Aorta (tissue), 5 donors: ENCODE data around the gene MEMO1. TPM values are rescaled to one million over a fixed set of nuclear protein-coding genes. Genes with fewer than 3 reads are reported as not detected.

Experiments
- ATAC-seq: fragments of 200-7000 bp; cut with Tn5 transposase; one replicate; pipeline ENCODE4 v1.9.1; 2022; ENCODE audit warnings: moderate library complexity; ENCODE audit not compliant: low FRiP score
- DNase-seq, 2 donors: peaks; one replicate each; pipeline ENCODE4 v3.0.0-alpha.2; 2020
- H3K27ac ChIP-seq, 2 donors: one replicate each; pipeline ENCODE4 v1.5.1; 2013; ENCODE audit warnings: low read length in 2 of 2, mild to moderate bottlenecking in 2 of 2, moderate library complexity in 2 of 2, control low read depth in 1 of 2, inconsistent platforms in 1 of 2, low read depth in 1 of 2
- H3K27me3 ChIP-seq, 2 donors: one replicate each; pipeline ENCODE4 v1.6.1; 2013; ENCODE audit warnings: control low read depth in 1 of 2, low read length in 1 of 2, mild to moderate bottlenecking in 1 of 2, moderate library complexity in 1 of 2; ENCODE audit not compliant: insufficient read depth in 2 of 2, control insufficient read depth in 1 of 2
- H3K36me3 ChIP-seq, 2 donors: one replicate each; pipeline ENCODE4 v1.6.1; 2013; ENCODE audit warnings: control low read depth in 1 of 2, low read length in 1 of 2, mild to moderate bottlenecking in 1 of 2; ENCODE audit not compliant: insufficient read depth in 2 of 2, control insufficient read depth in 1 of 2
- H3K4me1 ChIP-seq, 2 donors: one replicate each; pipeline ENCODE4 v1.6.1; 2013; ENCODE audit warnings: low read length in 2 of 2, control low read depth in 1 of 2, mild to moderate bottlenecking in 1 of 2, moderate library complexity in 1 of 2; ENCODE audit not compliant: insufficient read depth in 2 of 2, control insufficient read depth in 1 of 2
- H3K4me3 ChIP-seq, 2 donors: one replicate each; pipeline ENCODE4 v1.5.1; 2013; ENCODE audit warnings: low read length in 2 of 2, control low read depth in 1 of 2, mild to moderate bottlenecking in 1 of 2
- H3K9me3 ChIP-seq: one replicate; pipeline ENCODE4 v1.6.1; 2013; ENCODE audit warnings: mild to moderate bottlenecking, low read length; ENCODE audit not compliant: control insufficient read depth
- WGBS, 2 donors: extraction: QIAGEN DNeasy Blood & Tissue Kit; methylation state at CpG; one replicate each; pipeline ENCODE4 v1.1.7; 2013; 5-methylcytosine and 5-hydroxymethylcytosine counted together
- intact Hi-C, 2 donors: fragments of 100-400 bp; cut with DNase I; formaldehyde crosslinking; loops; one replicate each; pipeline versions ENCODE4 v1.14.2 to v1.15.0; 2022
- polyA plus RNA-seq, 2 donors: library from polyadenylated mRNA; stranded (reverse); fragments of 200-250 nt; gene quantifications; one replicate each; pipeline ENCODE4 v1.2.3, GENCODE V29; 2013
- total RNA-seq, 2 donors: library from RNA; stranded (reverse); fragmentation: NEBNext Ultra II Directional; extraction: Animal tissue kit (Norgen Biotek cat#: 25700); gene quantifications; one replicate each; pipeline ENCODE4 v1.2.1, GENCODE V29; 2021
- donor health status: healthy with polysubstance abuse.
- donor health status: Bipolar disorder and iron deficiency.
- donor health status: DM: no; HTN: no; CAD: no.
- donor health status: DM: no; HTN: no; CAD: no.
- donor health status: DM: yes; HTN: yes; CAD: no.

The MEMO1 gene
- total and polyA plus RNA-seq, 4 donors, result 26.5 to 36.2 (median 31.1) TPM

DNA sequence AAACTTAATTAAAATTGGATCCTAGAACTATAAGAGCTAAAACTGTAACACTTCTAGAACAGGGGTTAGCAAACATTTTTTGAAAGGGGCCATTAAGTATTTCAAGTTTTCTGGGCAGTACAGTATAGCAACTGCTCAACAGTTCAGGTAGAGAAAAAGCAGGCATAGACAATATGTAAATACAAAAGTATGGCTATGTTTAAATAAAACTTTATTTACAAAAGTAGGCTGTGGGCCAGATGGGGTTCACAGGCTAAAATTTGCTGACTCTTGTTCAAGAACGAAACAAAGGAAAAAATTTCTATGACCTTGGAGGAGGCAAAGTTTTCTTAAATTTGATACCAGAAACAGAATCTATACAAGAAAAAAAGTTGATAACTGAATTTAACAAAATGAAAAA, 114.5 kb downstream of the MEMO1 start:
- WGBS, 2 donors, result 98 to 99% methylated on average over 1 of the region's 1 CpG
- intact Hi-C loops, result no loop called here
- ATAC-seq, result no peak

DNA sequence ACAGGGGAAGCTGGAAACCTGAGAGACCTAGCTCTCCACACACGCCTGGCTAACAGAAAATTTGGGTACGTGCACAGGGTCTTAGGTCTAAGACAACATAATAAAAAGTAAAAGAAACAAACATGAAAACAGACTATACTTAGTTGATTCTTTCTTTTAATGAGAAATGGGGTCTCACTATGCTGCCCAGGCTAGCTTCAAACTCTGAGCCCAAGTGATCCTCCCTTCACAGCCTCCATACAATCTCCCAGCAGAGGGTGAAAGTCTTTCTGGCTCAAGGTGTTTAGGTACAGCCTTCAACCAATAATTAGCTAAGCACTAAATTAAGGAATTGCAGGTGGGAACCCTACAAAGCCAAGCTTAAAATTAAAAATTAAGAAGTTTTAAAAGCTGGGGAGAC, 116.2 kb downstream of the MEMO1 start:
- intact Hi-C loops, result no loop called here
- Histone ChIP-seq H3K36me3 (no peaks in the 10 kb centered on the region), H3K27me3 (no peaks in the 10 kb centered on the region), H3K27ac (no peak overlapping the region), H3K4me1 (no peaks in the 10 kb centered on the region), H3K4me3 (no peak overlapping the region), H3K9me3 (no peaks in the 10 kb centered on the region)
- WGBS, 2 donors, result 96% methylated on average over 2 of the region's 2 CpGs
- DNase-seq (no peak), ATAC-seq (no peak)

More for the DNA sequence above, 114.5 kb downstream of the MEMO1 start:
- Histone ChIP-seq H3K4me3 (no peak overlapping the region), H3K27me3 (no peaks in the 10 kb centered on the region), H3K9me3 (no peaks in the 10 kb centered on the region), H3K27ac (no peak overlapping the region), H3K36me3 (no peaks in the 10 kb centered on the region), H3K4me1 (no peaks in the 10 kb centered on the region)
- DNase-seq, result no peak

- 96 to 100% methylated on average over 1 of the region's 1 CpG for WGBS, 2 donors
- no peaks in the 10 kb centered on the region for H3K9me3 ChIP-seq
- no peak overlapping the region for H3K27ac ChIP-seq
- H3K4me3 ChIP-seq, result no peak overlapping the region
- no peaks in the 10 kb centered on the region for H3K27me3 ChIP-seq
- H3K36me3 ChIP-seq, result no peaks in the 10 kb centered on the region
- ATAC-seq (no peak), DNase-seq (no peak)
- intact Hi-C loops, result no loop called here
- H3K4me1 ChIP-seq, result no peaks in the 10 kb centered on the region
These were observed 117.7 kb downstream of the MEMO1 start for GRCh38 chr2:31893094-31893493.

- intact Hi-C loops, result no loop called here
- Histone ChIP-seq H3K9me3 (no peaks in the 10 kb centered on the region), H3K27me3 (no peaks in the 10 kb centered on the region), H3K27ac (no peak overlapping the region), H3K4me1 (no peaks in the 10 kb centered on the region), H3K4me3 (no peak overlapping the region), H3K36me3 (no peaks in the 10 kb centered on the region)
- no peak for DNase-seq
- no peak for ATAC-seq
These were observed 121.8 kb downstream of the MEMO1 start for GRCh38 chr2:31889044-31889443.

- Histone ChIP-seq H3K4me1 (no peaks in the 10 kb centered on the region), H3K27me3 (no peaks in the 10 kb centered on the region), H3K4me3 (no peak overlapping the region), H3K9me3 (no peaks in the 10 kb centered on the region), H3K27ac (no peak overlapping the region), H3K36me3 (no peaks in the 10 kb centered on the region)
- intact Hi-C loops, result no loop called here
- no peak for DNase-seq
- no peak for ATAC-seq
- WGBS, 2 donors, result 91 to 94% methylated on average over 1 of the region's 1 CpG
These were observed 122.3 kb downstream of the MEMO1 start for GRCh38 chr2:31888550-31888949.

DNA sequence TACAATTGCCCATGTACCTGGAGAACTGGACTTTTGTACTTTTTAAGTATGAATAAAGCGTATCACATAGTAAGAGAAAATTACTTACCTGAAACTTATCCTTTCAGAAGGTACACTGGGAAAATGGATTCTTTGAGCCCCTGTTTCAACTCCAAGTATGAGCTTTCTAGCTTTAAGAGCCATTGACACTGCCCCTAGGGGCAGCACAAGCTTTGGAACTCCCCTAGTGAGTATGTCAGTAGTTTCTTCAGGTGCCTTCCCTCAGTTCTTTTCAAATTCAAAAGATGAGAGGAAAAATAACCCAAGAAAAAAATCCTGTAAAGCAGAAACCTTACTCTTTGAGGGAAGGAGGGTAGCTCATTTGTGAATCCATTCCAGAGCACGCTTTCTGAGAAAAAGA, 124.1 kb downstream of the MEMO1 start:
- Histone ChIP-seq H3K27me3 (no peaks in the 10 kb centered on the region), H3K4me3 (no peak overlapping the region), H3K36me3 (no peaks in the 10 kb centered on the region), H3K4me1 (no peaks in the 10 kb centered on the region), H3K27ac (no peak overlapping the region), H3K9me3 (no peaks in the 10 kb centered on the region)
- intact Hi-C loops, result no loop called here
- WGBS, 2 donors, result 96 to 99% methylated on average over 2 of the region's 2 CpGs
- DNase-seq (no peak), ATAC-seq (no peak)

DNA sequence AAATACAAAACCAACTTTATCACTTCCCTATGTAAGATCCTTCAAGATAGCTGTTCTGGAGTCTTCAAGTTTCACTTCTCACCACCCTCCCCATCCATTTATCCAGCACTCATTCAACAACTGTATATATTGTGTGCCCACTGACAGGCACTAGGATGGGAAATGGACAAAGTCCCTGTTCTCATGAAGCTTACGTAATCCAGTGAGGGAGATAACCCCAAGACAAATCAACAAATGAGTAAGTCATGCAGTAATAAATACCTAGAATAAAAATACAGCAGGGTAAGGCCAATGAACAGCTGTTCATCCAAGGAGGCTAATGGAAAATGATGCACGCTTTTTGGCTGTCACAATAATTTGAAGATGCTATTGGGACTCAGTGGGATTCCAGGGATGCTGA, 133.8 kb downstream of the MEMO1 start:
- Histone ChIP-seq H3K36me3 (no peaks in the 10 kb centered on the region), H3K9me3 (no peaks in the 10 kb centered on the region), H3K4me1 (no peaks in the 10 kb centered on the region), H3K27ac (no peak overlapping the region), H3K4me3 (no peak overlapping the region), H3K27me3 (no peaks in the 10 kb centered on the region)
- WGBS, 2 donors, result 96 to 100% methylated on average over 2 of the region's 2 CpGs
- intact Hi-C loops, result no loop called here
- no peak for ATAC-seq
- no peak for DNase-seq

GRCh38 chr2:31874071-31874470, 136.7 kb downstream of the MEMO1 start:
- H3K27ac ChIP-seq, result no peak overlapping the region
- no peaks in the 10 kb centered on the region for H3K27me3 ChIP-seq
- no peak overlapping the region for H3K4me3 ChIP-seq
- no peaks in the 10 kb centered on the region for H3K4me1 ChIP-seq
- intact Hi-C loops, result no loop called here
- no peaks in the 10 kb centered on the region for H3K9me3 ChIP-seq
- no peak for ATAC-seq
- no peak for DNase-seq
- H3K36me3 ChIP-seq, result no peaks in the 10 kb centered on the region
- 83 to 85% methylated on average over 2 of the region's 2 CpGs for WGBS, 2 donors

DNA sequence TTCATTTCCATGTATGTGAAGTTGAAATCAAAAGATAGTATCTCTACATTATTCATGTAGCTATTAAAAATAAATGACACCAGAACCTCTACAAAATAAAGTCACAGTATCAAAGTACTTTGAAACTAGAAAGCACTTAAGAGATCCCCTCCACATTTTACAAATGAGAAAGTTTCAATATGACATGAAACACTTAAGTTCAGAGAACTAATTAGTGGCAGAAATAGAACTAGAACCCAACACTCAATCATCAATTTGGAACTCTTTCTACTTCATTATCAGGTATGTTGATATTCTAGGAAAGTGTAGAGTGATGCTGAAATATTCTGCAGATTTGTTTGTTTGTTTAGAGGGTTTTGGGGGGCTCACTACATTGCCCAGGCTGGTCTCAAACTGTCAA, 145.6 kb downstream of the MEMO1 start:
- no peak overlapping the region for H3K4me3 ChIP-seq
- DNase-seq (no peak), ATAC-seq (no peak)
- no peaks in the 10 kb centered on the region for H3K9me3 ChIP-seq
- no peaks in the 10 kb centered on the region for H3K36me3 ChIP-seq
- intact Hi-C loops, result no loop called here
- no peaks in the 10 kb centered on the region for H3K4me1 ChIP-seq
- H3K27ac ChIP-seq, result no peak overlapping the region
- H3K27me3 ChIP-seq, result no peaks in the 10 kb centered on the region
